Neural progenitor cell (in vitro differentiated cells): ENCODE data around the gene WIZ.

Experiments used
- CTCF ChIP-seq: fragments of 200-600 bp; sonication (generic); IDR thresholded peaks from 2 replicates; pipeline ENCODE4 v1.5.1; 2017; ENCODE audit warnings: antibody characterized with exemption, mild to moderate bottlenecking
- EZH2phosphoT487 ChIP-seq: fragments of 200-600 bp; sonication (generic); IDR thresholded peaks from 2 replicates; pipeline ENCODE4 v1.6.1; 2017; ENCODE audit warnings: antibody characterized with exemption

DNA sequence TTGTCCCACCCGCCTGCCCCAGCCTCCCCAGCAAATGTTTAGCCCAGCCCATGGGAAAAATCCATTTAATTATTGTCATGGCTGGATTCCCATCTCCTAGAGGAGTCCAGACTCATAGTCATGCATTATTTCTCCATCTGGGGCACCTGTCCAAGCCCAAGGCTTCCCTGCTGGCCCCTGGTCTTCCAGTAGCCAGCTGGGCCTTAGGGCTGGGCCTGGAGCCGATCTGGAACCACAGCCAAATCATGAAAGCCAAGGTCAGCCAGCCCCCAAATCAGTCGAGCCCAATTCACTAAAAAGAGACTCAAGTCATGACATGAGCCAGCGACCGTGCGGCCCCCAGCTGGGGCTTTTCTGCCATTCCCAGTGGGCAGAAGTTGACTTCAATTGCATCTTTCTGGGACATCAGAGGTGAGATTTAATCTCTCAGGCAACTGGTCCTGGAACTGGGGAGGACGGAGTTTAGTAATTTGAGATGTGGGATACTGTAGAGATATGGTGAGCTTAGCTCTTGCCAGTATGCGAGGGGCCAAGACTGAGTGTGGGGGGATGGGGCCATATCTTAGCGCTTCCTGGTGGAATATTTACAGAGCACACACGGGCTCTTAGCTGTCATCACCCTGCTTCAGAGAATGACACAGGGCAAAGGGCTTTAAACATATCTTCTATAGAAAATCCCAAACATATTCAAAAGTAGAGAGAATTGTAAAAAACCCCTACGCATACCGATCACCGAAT, 38.9 kb upstream of the WIZ start:
- no peak for TF ChIP-seq CTCF
- no peak for TF ChIP-seq EZH2phosphoT487
